ENCODE results near the gene NDUFV1.

DNA sequence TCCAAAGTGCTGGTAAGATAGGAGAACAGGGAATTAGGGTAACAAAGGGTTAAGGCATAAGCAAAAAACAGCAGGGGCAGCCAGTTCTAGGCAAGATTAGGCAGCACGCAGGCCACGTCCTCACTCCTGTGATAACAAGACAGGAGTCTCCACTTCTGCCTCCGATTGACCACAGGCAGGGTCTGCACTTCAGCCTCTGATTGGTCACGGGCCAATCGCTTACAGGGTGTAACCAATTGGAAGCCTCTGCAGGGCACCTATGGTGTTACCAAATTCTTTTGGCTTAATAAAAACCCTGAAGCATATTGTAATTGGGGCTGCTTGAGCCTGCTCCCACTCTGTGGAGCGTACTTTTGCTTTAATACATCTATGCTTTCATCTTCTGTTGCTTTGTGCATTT lies 35.3 kb upstream of the NDUFV1 start:
- TF ChIP-seq REST (IDR thresholded peaks at IDR 0.05; ENCODE audit: low read depth, low read length) (no peak), GATA2 (CRISPR knock-in tag; IDR thresholded peaks at IDR 0.05) (no peak), EZH2phosphoT487 (IDR thresholded peaks at IDR 0.05; ENCODE audit: borderline replicate concordance, low read depth) (no peak)
- TF ChIP-seq, protein P1, sequence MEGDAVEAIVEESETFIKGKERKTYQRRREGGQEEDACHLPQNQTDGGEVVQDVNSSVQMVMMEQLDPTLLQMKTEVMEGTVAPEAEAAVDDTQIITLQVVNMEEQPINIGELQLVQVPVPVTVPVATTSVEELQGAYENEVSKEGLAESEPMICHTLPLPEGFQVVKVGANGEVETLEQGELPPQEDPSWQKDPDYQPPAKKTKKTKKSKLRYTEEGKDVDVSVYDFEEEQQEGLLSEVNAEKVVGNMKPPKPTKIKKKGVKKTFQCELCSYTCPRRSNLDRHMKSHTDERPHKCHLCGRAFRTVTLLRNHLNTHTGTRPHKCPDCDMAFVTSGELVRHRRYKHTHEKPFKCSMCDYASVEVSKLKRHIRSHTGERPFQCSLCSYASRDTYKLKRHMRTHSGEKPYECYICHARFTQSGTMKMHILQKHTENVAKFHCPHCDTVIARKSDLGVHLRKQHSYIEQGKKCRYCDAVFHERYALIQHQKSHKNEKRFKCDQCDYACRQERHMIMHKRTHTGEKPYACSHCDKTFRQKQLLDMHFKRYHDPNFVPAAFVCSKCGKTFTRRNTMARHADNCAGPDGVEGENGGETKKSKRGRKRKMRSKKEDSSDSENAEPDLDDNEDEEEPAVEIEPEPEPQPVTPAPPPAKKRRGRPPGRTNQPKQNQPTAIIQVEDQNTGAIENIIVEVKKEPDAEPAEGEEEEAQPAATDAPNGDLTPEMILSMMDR (IDR thresholded peaks at IDR 0.05), result no peak
